Mesodermal cell (in vitro differentiated cells): ENCODE results near the gene TMEM163.

Experiments
- H3K27ac ChIP-seq: 2 replicates; pipeline ENCODE4 v1.7.0; 2013; ENCODE audit warnings: mild to moderate bottlenecking, low read depth, low read length, moderate library complexity; ENCODE audit not compliant: severe bottlenecking
- H3K36me3 ChIP-seq: 2 replicates; pipeline ENCODE4 v1.7.1; 2013; ENCODE audit warnings: mild to moderate bottlenecking, low read length, moderate library complexity; ENCODE audit not compliant: control insufficient read depth, insufficient read depth
- H3K4me1 ChIP-seq: one replicate; pipeline ENCODE4 v1.7.1; 2013; ENCODE audit warnings: mild to moderate bottlenecking, low read length; ENCODE audit not compliant: insufficient read depth, control insufficient read depth, poor library complexity, severe bottlenecking
- H3K4me3 ChIP-seq: 2 replicates; pipeline ENCODE4 v1.7.0; 2013; ENCODE audit warnings: low read length, control low read depth, mild to moderate bottlenecking; ENCODE audit not compliant: insufficient read depth, poor library complexity, severe bottlenecking; ENCODE audit errors: extremely low read depth
- H3K9me3 ChIP-seq: 2 replicates; pipeline ENCODE4 v1.7.1; 2013; ENCODE audit warnings: mild to moderate bottlenecking, low read length, moderate library complexity; ENCODE audit not compliant: control insufficient read depth
- WGBS, 2 experiments: methylation state at CpG; one replicate each; pipeline ENCODE4 v1.1.5; 2013; ENCODE audit warnings: missing lambda C conversion rate in 2 of 2; ENCODE audit not compliant: insufficient coverage in 2 of 2; 5-methylcytosine and 5-hydroxymethylcytosine counted together

Gene TMEM163

DNA sequence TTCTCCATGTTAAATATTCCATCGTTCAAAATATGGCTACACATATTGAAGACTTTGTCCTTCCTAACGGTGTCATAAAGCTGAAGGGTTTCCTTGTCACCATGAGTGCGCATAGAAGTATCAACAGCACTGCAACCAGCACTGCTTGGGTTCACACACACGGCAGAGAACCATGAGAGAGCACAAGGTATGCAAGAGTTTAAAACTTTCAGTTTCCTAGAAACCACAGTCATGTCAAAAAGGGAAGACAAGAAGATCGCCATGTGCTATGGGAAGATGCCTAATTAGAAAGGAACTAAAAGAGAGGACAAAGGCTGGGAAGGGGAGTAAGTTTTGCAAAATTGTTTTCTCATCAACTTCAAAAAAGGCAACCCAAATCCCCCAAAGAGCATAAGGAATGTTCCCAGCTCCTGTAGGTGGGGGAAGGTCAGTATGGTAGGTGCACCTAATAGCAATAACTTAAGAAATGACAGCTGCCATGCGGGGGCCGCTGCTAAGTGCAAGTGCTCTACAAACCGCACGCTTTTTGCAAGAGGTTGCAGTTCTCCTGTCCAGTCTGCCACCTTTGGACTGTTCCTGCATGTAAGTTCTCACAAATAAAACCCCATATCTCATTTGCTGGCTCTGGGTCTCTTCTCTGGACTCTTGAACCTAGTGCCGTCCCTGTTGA lies 136.8 kb downstream of the TMEM163 start:
- Histone ChIP-seq H3K4me3 (no peak overlapping the region), H3K36me3 (no peaks in the 10 kb centered on the region), H3K4me1 (no peaks in the 10 kb centered on the region), H3K27ac (no peak overlapping the region), H3K9me3 (no peaks in the 10 kb centered on the region)
- WGBS, 2 experiments = 92% methylated on average over 9 to 10 of the region's 10 CpGs

DNA sequence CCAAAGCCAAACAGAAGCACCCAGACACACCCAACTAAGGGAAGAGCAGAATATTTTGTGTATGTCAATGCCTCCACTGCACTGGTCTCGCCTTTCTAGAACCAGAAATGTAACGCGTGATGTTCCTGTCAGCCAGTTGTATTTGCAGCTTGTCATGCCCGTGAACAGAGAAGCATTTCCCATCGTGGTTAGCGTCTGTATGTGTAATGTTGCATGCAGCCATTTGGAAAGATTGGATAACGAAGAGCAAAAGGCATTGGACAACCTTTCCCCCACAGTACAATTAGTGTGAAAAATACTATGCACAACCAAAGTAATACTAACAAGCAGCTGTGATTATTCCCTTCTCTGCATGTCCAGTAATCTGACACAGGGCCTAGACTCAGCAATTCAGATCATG lies 140.5 kb downstream of the TMEM163 start:
- H3K27ac ChIP-seq = no peak overlapping the region
- H3K36me3 ChIP-seq = no peaks in the 10 kb centered on the region
- H3K4me1 ChIP-seq = no peaks in the 10 kb centered on the region
- H3K4me3 ChIP-seq = no peak overlapping the region
- 94 to 96% methylated on average over 3 to 6 of the region's 7 CpGs for WGBS, 2 experiments
- H3K9me3 ChIP-seq = no peaks in the 10 kb centered on the region

DNA sequence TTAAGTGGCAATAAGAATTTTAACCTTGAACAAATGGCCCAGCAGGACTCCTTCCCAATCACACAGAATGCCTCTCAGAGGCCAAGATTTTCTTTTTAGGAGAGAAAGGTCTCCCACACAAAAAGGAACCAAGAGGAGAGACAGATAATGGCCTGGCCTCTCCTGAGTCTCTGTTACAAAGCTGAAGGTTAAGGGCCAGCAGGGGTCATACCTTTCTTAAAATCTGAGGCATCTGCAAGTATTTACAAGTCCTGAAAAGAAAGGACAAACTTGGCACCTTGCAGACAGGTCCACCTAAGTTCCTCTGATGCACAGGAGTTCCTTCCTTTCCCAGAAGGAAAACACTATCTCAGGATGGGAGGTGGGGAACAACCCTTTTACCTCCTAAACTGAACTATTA lies 142.3 kb downstream of the TMEM163 start:
- Histone ChIP-seq H3K36me3 (no peaks in the 10 kb centered on the region), H3K4me3 (no peak overlapping the region), H3K27ac (no peak overlapping the region), H3K4me1 (no peaks in the 10 kb centered on the region), H3K9me3 (no peaks in the 10 kb centered on the region)

DNA sequence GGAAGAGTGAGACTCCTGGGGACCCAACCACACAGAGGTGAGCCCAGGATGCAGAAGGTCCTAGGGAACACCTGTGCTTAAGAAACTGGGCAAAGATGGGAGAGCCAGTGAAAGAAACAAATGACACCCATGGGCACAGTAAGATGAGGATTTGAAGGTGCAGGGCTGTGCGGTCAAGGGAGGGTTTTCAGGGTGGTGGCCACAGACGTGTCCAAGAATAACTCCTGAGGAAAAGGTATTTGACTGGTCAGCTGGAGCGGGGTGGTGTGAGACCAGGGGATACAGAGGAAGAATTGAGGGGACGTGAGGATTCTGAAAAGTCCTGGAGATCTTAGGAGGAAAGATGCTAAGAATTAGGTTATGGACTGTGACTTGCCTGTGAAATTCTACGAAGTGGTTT lies 142.9 kb downstream of the TMEM163 start:
- H3K4me1 ChIP-seq = no peaks in the 10 kb centered on the region
- no peaks in the 10 kb centered on the region for H3K9me3 ChIP-seq
- 90 to 94% methylated on average over 4 of the region's 5 CpGs for WGBS, 2 experiments
- no peak overlapping the region for H3K27ac ChIP-seq
- no peak overlapping the region for H3K4me3 ChIP-seq
- H3K36me3 ChIP-seq = no peaks in the 10 kb centered on the region

DNA sequence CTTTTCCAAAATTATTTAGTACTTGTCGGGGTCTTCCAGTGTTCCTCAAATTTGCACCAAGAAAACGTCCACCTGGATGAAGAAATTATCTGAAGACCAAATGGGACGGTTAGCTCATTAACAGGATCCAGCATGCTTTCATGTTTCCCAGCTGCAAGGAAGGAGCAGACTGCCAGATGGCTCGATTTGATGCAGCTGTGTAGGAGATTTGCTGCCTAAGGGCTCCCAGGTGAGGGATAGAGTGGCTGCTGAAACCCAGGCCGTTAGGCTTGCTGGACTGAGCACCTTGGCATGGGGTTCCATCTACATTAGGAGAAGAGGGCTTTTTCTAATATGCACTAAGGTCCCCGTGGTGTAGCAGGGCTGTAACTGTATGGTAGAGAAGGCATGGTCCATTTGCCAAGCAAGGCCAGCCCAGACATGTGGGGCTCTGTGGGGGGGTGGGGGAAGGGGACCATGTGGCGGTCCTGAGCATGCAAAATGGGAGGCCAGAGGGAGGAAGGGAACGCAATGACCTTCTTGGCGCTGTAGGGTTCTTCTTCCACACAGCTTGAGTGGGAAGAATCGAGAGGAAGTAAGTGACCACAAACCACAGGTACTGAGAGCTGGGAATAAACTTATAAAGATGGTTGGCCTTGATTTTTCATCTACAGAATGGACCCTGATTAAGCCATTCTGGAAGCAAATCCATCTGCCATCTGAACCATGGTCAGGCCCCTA lies 144.0 kb downstream of the TMEM163 start:
- WGBS, 2 experiments = 89% methylated on average over 10 of the region's 10 CpGs

GRCh38 chr2:134573724-134574123 lies 145.1 kb downstream of the TMEM163 start:
- Histone ChIP-seq H3K9me3 (no peaks in the 10 kb centered on the region), H3K4me3 (no peak overlapping the region), H3K36me3 (no peaks in the 10 kb centered on the region), H3K4me1 (no peaks in the 10 kb centered on the region), H3K27ac (no peak overlapping the region)
- no CpG with 5 or more reads among the region's 1 CpG for WGBS, 2 experiments

More for the DNA sequence above, 144.0 kb downstream of the TMEM163 start:
- no peak overlapping the region for H3K4me3 ChIP-seq
- no peaks in the 10 kb centered on the region for H3K36me3 ChIP-seq
- H3K9me3 ChIP-seq = no peaks in the 10 kb centered on the region
- H3K4me1 ChIP-seq = no peaks in the 10 kb centered on the region
- H3K27ac ChIP-seq = no peak overlapping the region

DNA sequence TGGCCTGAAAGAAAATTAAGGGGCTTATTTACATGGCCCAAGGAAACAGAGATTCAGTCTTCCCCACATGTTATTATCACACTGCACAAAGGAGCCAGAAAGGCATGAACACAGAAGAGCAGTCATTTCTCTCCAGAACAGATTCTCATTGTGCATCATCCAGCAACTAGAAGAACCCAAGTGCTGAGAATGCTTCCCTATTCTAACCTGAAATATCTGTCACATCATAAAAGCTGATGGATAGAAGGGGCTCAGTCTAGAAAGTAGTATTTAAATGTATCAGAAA lies 145.8 kb downstream of the TMEM163 start:
- no peak overlapping the region for H3K4me3 ChIP-seq
- no peaks in the 10 kb centered on the region for H3K4me1 ChIP-seq
- no peaks in the 10 kb centered on the region for H3K9me3 ChIP-seq

DNA sequence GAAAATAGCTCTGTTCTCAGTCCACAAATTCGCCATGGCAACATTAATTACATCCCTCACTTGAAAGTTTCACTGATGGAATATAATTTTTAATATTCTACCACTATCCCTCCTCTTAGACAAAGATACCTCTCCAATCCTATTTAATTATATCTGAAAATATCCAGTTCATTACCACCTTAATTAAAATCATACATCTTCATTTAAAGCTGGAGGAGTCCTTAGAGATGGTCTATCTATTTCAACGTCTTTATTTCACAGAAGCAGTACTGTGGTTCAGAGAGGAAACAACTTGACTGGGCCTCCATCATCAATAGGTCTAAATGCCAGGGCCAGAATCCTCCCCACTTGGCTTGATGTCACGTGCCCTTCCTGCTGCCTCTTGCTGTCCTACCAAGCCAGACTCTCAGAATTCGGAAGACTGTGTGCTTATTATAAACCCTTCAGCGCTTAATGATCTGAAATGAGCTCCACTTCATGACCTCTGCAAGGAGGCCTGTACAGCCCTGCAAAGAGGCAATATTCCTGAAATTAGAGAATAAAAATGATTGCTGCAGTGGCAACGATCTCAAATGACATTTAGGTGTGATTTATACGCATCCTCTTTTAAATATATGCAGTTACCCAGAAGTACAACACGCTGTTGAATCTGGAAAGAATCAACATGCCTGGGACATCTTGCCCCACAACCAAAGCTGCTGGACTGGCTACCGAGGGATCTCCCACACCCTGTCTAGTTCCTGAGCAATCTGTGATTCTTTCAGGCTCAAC lies 146.3 kb downstream of the TMEM163 start:
- Histone ChIP-seq H3K9me3 (no peaks in the 10 kb centered on the region), H3K4me1 (no peaks in the 10 kb centered on the region), H3K36me3 (no peaks in the 10 kb centered on the region), H3K27ac (no peak overlapping the region), H3K4me3 (no peak overlapping the region)
- 87 to 88% methylated on average over 5 to 8 of the region's 9 CpGs for WGBS, 2 experiments

More for the DNA sequence above, 145.8 kb downstream of the TMEM163 start:
- H3K36me3 ChIP-seq = no peaks in the 10 kb centered on the region
- no peak overlapping the region for H3K27ac ChIP-seq

- Histone ChIP-seq H3K4me1 (no peaks in the 10 kb centered on the region), H3K9me3 (no peaks in the 10 kb centered on the region), H3K36me3 (no peaks in the 10 kb centered on the region), H3K27ac (no peak overlapping the region), H3K4me3 (no peak overlapping the region)
- WGBS, 2 experiments = 90 to 93% methylated on average over 2 to 3 of the region's 3 CpGs
Observed at GRCh38 chr2:134570676-134571075, 148.1 kb downstream of the TMEM163 start.

GRCh38 chr2:134568413-134568812 lies 150.4 kb downstream of the TMEM163 start:
- H3K36me3 ChIP-seq = no peaks in the 10 kb centered on the region
- no peak overlapping the region for H3K27ac ChIP-seq
- H3K4me3 ChIP-seq = no peak overlapping the region
- WGBS, 2 experiments = 96 to 100% methylated on average over 1 to 2 of the region's 2 CpGs
- H3K4me1 ChIP-seq = no peaks in the 10 kb centered on the region
- H3K9me3 ChIP-seq = no peaks in the 10 kb centered on the region

GRCh38 chr2:134567666-134568065 lies 151.1 kb downstream of the TMEM163 start:
- Histone ChIP-seq H3K4me1 (no peaks in the 10 kb centered on the region), H3K4me3 (no peak overlapping the region), H3K36me3 (no peaks in the 10 kb centered on the region), H3K27ac (no peak overlapping the region), H3K9me3 (no peaks in the 10 kb centered on the region)
- no CpG with 5 or more reads among the region's 1 CpG for WGBS, 2 experiments
